Activated CD4-positive, alpha-beta memory T cell treated with anti-CD3 and anti-CD28 coated beads for 36 hours (primary cell): Measurements from ENCODE around the gene RPL28. TPM values are rescaled to one million over a fixed set of nuclear protein-coding genes. Genes with fewer than 3 reads are reported as not detected.

Experiments used
- CTCF ChIA-PET: fragments of 350-600 bp; sonication (Branson Sonifier 250); formaldehyde crosslinking; loops from one replicate; lab custom pipeline; 2021; ENCODE audit warnings: antibody characterized with exemption, inconsistent platforms; lab: Charles Lee
- POLR2A ChIA-PET: fragments of 350-600 bp; sonication (Branson Sonifier 250); formaldehyde crosslinking; loops from one replicate; lab custom pipeline; 2021; ENCODE audit warnings: antibody characterized with exemption; lab: Charles Lee
- DNase-seq: peaks from one replicate; pipeline ENCODE4 v3.0.0-alpha.2; 2020
- H3K27ac Mint-ChIP-seq: one replicate; pipeline ENCODE4 v1.8.0; 2021; ENCODE audit warnings: mixed read lengths
- H3K27me3 Mint-ChIP-seq: one replicate; pipeline ENCODE4 v1.8.0; 2021; ENCODE audit warnings: mixed read lengths
- H3K36me3 Mint-ChIP-seq: one replicate; pipeline ENCODE4 v1.8.0; 2021; ENCODE audit warnings: mixed read lengths
- H3K4me1 Mint-ChIP-seq: one replicate; pipeline ENCODE4 v1.8.0; 2021; ENCODE audit warnings: low read depth, mixed read lengths
- H3K4me3 Mint-ChIP-seq: one replicate; pipeline ENCODE4 v1.8.0; 2021; ENCODE audit warnings: mild to moderate bottlenecking, mixed read lengths
- H3K9me3 Mint-ChIP-seq: one replicate; pipeline ENCODE4 v1.8.0; 2021; ENCODE audit warnings: mixed read lengths
- intact Hi-C: fragments of 100-400 bp; cut with micrococcal nuclease; formaldehyde crosslinking; loops from one replicate; pipeline ENCODE4 v1.15.1; 2023
- total RNA-seq, 2 experiments: library from RNA; stranded (reverse); gene quantifications; one replicate each; pipeline ENCODE4 v1.2.3, GENCODE V29; 2021

Gene RPL28
- total RNA-seq = 1,000 to 10,000 TPM; 2,630 to 2,642 TPM

GRCh38 chr19:55385724-55386492 lies at the start of gene RPL28:
Gene RPL28, plus strand, starts transcription at chr19:55385932. Its CDS starts 426 bp downstream, at chr19:55386358.
- DNase-seq = peak; percentile 99
- peaks cover 49% of the 10 kb centered on the region for H3K36me3 Mint-ChIP-seq
- peak within 1 kb of the TSS; percentile 92 for H3K27ac Mint-ChIP-seq
- H3K4me1 Mint-ChIP-seq = peaks cover 59% of the 10 kb centered on the region
- no peaks in the 10 kb centered on the region for H3K9me3 Mint-ChIP-seq
- ChIA-PET CTCF (no interaction called here), POLR2A (interaction anchor here (2.9 to 10.6 kb wide), 3 partner anchors 19 to 131 kb away, joined by 9 to 118 read pairs (median 38); partner anchors contain the start of genes KMT5C and UBE2S)
- intact Hi-C loops = loop anchor here (1.0 to 2.0 kb wide), 7 partner anchors 12 to 268 kb away; partner anchors contain the start of genes KMT5C, PPP6R1 and ZNF581
- peak within 1 kb of the TSS; percentile 96 for H3K4me3 Mint-ChIP-seq
- no peaks in the 10 kb centered on the region for H3K27me3 Mint-ChIP-seq

GRCh38 chr19:55336101-55336500 lies 49.6 kb upstream of the RPL28 start:
- H3K36me3 Mint-ChIP-seq = no peaks in the 10 kb centered on the region
- no peak for DNase-seq
- no peak overlapping the region for H3K4me3 Mint-ChIP-seq
- peaks cover 7% of the 10 kb centered on the region for H3K4me1 Mint-ChIP-seq
- intact Hi-C loops = no loop called here
- peaks cover 8% of the 10 kb centered on the region for H3K27me3 Mint-ChIP-seq
- no peak overlapping the region for H3K27ac Mint-ChIP-seq
- ChIA-PET CTCF (interaction anchor here (0.6 kb wide), 1 partner anchor 101 kb away, joined by 3 read pairs; no protein-coding TSS in a partner anchor), POLR2A (no interaction called here)
- H3K9me3 Mint-ChIP-seq = no peaks in the 10 kb centered on the region

GRCh38 chr19:55339105-55339888 lies 46.4 kb upstream of the RPL28 start, which contains the start of gene KMT5C:
Gene KMT5C, plus strand, starts transcription at chr19:55339876. Its CDS starts 2,061 bp downstream, at chr19:55341937.
- Mint-ChIP-seq H3K9me3 (no peaks in the 10 kb centered on the region), H3K36me3 (peaks cover 4% of the 10 kb centered on the region), H3K4me1 (peaks cover 13% of the 10 kb centered on the region), H3K4me3 (peak within 1 kb of the TSS; percentile 87), H3K27me3 (peaks cover 6% of the 10 kb centered on the region), H3K27ac (peak within 1 kb of the TSS; percentile 95)
- CTCF ChIA-PET = interaction anchor here (0.6 to 2.1 kb wide), 14 partner anchors 10 to 294 kb away, joined by 3 to 30 read pairs (median 4); partner anchors contain the start of genes TMEM238, UBE2S and ZNF784
- POLR2A ChIA-PET = interaction anchor here (0.6 to 2.0 kb wide), 23 partner anchors 8 to 891 kb away, joined by 3 to 38 read pairs (median 3); partner anchors contain the start of genes FIZ1, HSPBP1, ISOC2 and LENG8
- peak; percentile 100 for DNase-seq
- intact Hi-C loops = loop anchor here (1.0 to 2.0 kb wide), 8 partner anchors 36 to 875 kb away; partner anchors contain the start of genes FIZ1, HSPBP1, ISOC2 and PPP6R1

GRCh38 chr19:55339889-55340783 lies 45.6 kb upstream of the RPL28 start:
- Mint-ChIP-seq H3K4me3 (peak overlapping the region; percentile 87), H3K27ac (peak overlapping the region; percentile 95), H3K9me3 (no peaks in the 10 kb centered on the region), H3K36me3 (peaks cover 7% of the 10 kb centered on the region), H3K27me3 (peaks cover 6% of the 10 kb centered on the region), H3K4me1 (peaks cover 13% of the 10 kb centered on the region)
- ChIA-PET POLR2A (interaction anchor here (0.7 to 2.0 kb wide), 20 partner anchors 9 to 891 kb away, joined by 3 to 38 read pairs (median 4); partner anchors contain the start of genes FIZ1, HSPBP1, ISOC2 and LENG8), CTCF (interaction anchor here (0.6 to 2.1 kb wide), 13 partner anchors 9 to 294 kb away, joined by 3 to 30 read pairs (median 4); partner anchors contain the start of genes TMEM238, UBE2S and ZNF784)
- intact Hi-C loops = loop anchor here (1.0 to 2.0 kb wide), 8 partner anchors 37 to 876 kb away; partner anchors contain the start of genes FIZ1, HSPBP1, ISOC2 and PPP6R1
- peak; percentile 46 for DNase-seq

- peak; percentile 51 for DNase-seq
These were observed 45.0 kb upstream of the RPL28 start for GRCh38 chr19:55340784-55341147.

GRCh38 chr19:55341171-55341588 lies 44.6 kb upstream of the RPL28 start:
- peaks cover 13% of the 10 kb centered on the region for H3K4me1 Mint-ChIP-seq
- no peaks in the 10 kb centered on the region for H3K9me3 Mint-ChIP-seq
- peak overlapping the region; percentile 59 for H3K27ac Mint-ChIP-seq
- intact Hi-C loops = no loop called here
- POLR2A ChIA-PET = interaction anchor here (1.3 kb wide), 1 partner anchor 40 kb away, joined by 3 read pairs; no protein-coding TSS in a partner anchor
- DNase-seq = peak; percentile 85
- CTCF ChIA-PET = interaction anchor here (1.0 kb wide), 1 partner anchor 39 kb away, joined by 3 read pairs; no protein-coding TSS in a partner anchor
- H3K36me3 Mint-ChIP-seq = peaks cover 14% of the 10 kb centered on the region
- peak overlapping the region; percentile 87 for H3K4me3 Mint-ChIP-seq
- peaks cover 6% of the 10 kb centered on the region for H3K27me3 Mint-ChIP-seq

More at GRCh38 chr19:55340784-55341147, 45.0 kb upstream of the RPL28 start:
- peak overlapping the region; percentile 95 for H3K27ac Mint-ChIP-seq
- ChIA-PET POLR2A (interaction anchor here (1.3 kb wide), 1 partner anchor 40 kb away, joined by 3 read pairs; no protein-coding TSS in a partner anchor), CTCF (interaction anchor here (1.0 kb wide), 1 partner anchor 38 kb away, joined by 3 read pairs; no protein-coding TSS in a partner anchor)
- peaks cover 13% of the 10 kb centered on the region for H3K4me1 Mint-ChIP-seq
- H3K27me3 Mint-ChIP-seq = peaks cover 6% of the 10 kb centered on the region
- intact Hi-C loops = no loop called here
- peak overlapping the region; percentile 87 for H3K4me3 Mint-ChIP-seq
- H3K9me3 Mint-ChIP-seq = no peaks in the 10 kb centered on the region
- peaks cover 14% of the 10 kb centered on the region for H3K36me3 Mint-ChIP-seq

- Mint-ChIP-seq H3K27me3 (peaks cover 3% of the 10 kb centered on the region), H3K4me3 (peak overlapping the region; percentile 66), H3K9me3 (no peaks in the 10 kb centered on the region), H3K4me1 (peaks cover 13% of the 10 kb centered on the region), H3K36me3 (peaks cover 14% of the 10 kb centered on the region), H3K27ac (no peak overlapping the region)
- ChIA-PET CTCF (no interaction called here), POLR2A (interaction anchor here (1.3 kb wide), 1 partner anchor 41 kb away, joined by 3 read pairs; no protein-coding TSS in a partner anchor)
- intact Hi-C loops = no loop called here
- no peak for DNase-seq
These were observed 43.9 kb upstream of the RPL28 start for GRCh38 chr19:55341595-55342531.

- Mint-ChIP-seq H3K36me3 (peaks cover 14% of the 10 kb centered on the region), H3K27ac (no peak overlapping the region), H3K27me3 (no peaks in the 10 kb centered on the region), H3K4me3 (no peak overlapping the region), H3K9me3 (no peaks in the 10 kb centered on the region), H3K4me1 (peaks cover 8% of the 10 kb centered on the region)
- ChIA-PET CTCF (no interaction called here), POLR2A (no interaction called here)
- no peak for DNase-seq
- intact Hi-C loops = no loop called here
These were observed 41.3 kb upstream of the RPL28 start for GRCh38 chr19:55344444-55344843.

- peaks cover 14% of the 10 kb centered on the region for H3K36me3 Mint-ChIP-seq
- no peaks in the 10 kb centered on the region for H3K27me3 Mint-ChIP-seq
- no peak overlapping the region for H3K4me3 Mint-ChIP-seq
- H3K27ac Mint-ChIP-seq = no peak overlapping the region
- intact Hi-C loops = no loop called here
- H3K9me3 Mint-ChIP-seq = no peaks in the 10 kb centered on the region
- peaks cover 6% of the 10 kb centered on the region for H3K4me1 Mint-ChIP-seq
- ChIA-PET CTCF (no interaction called here), POLR2A (no interaction called here)
- DNase-seq = no peak
These were observed 40.5 kb upstream of the RPL28 start for GRCh38 chr19:55345101-55345817.
